Osteoblast (primary cell): ENCODE results near the gene CCDC13. TPM values are rescaled to one million over a fixed set of nuclear protein-coding genes. Genes with fewer than 3 reads are reported as not detected.

Experiments
- DNase-seq: peaks from one replicate; pipeline ENCODE4 v3.0.0; 2011; ENCODE audit warnings: low spot score, mixed read lengths; ENCODE audit not compliant: insufficient read length; ENCODE audit errors: missing footprints
- H2AFZ ChIP-seq: 2 replicates; pipeline ENCODE4 v1.6.0; 2011; ENCODE audit warnings: mild to moderate bottlenecking, low read length
- H3K27ac ChIP-seq: 2 replicates; pipeline ENCODE4 v1.5.1; 2011; ENCODE audit warnings: mild to moderate bottlenecking, low read depth, low read length, moderate library complexity
- H3K27me3 ChIP-seq: 2 replicates; pipeline ENCODE4 v1.6.0; 2012; ENCODE audit warnings: mild to moderate bottlenecking, control low read depth, inconsistent platforms, low read length, moderate library complexity; ENCODE audit not compliant: insufficient read depth
- H3K36me3 ChIP-seq: 2 replicates; pipeline ENCODE4 v1.5.1; 2011; ENCODE audit warnings: mild to moderate bottlenecking, low read length, control low read depth, moderate library complexity; ENCODE audit not compliant: insufficient read depth
- H3K4me1 ChIP-seq: 2 replicates; pipeline ENCODE4 v1.5.1; 2011; ENCODE audit warnings: mild to moderate bottlenecking, low read length, control low read depth, moderate library complexity; ENCODE audit not compliant: insufficient read depth
- H3K4me2 ChIP-seq: 2 replicates; pipeline ENCODE4 v1.6.0; 2011; ENCODE audit warnings: mild to moderate bottlenecking, low read length; ENCODE audit not compliant: insufficient read depth
- H3K4me3 ChIP-seq: fragments of 200-600 bp; sonication (generic); 3 replicates; pipeline ENCODE4 v1.5.1; 2012; ENCODE audit warnings: mild to moderate bottlenecking, low read length, inconsistent platforms; ENCODE audit not compliant: insufficient read depth
- H3K79me2 ChIP-seq: 2 replicates; pipeline ENCODE4 v1.6.0; 2012; ENCODE audit warnings: mild to moderate bottlenecking, low read length, control low read depth, inconsistent platforms; ENCODE audit not compliant: insufficient read depth
- H3K9me3 ChIP-seq: 2 replicates; pipeline ENCODE4 v1.5.1; 2011; ENCODE audit warnings: low read depth, low read length, control low read depth
- H4K20me1 ChIP-seq: 2 replicates; pipeline ENCODE4 v1.6.0; 2012; ENCODE audit warnings: mild to moderate bottlenecking, low read length, control low read depth; ENCODE audit not compliant: insufficient read depth
- CTCF ChIP-seq: IDR thresholded peaks from 2 replicates; pipeline ENCODE4 v1.5.1; 2011; ENCODE audit warnings: mild to moderate bottlenecking, low read depth, low read length, moderate library complexity; ENCODE audit errors: extremely low read depth
- total RNA-seq: library from RNA; depleted of rRNA; stranded (reverse); fragments of >200 nt; gene quantifications from 2 replicates; pipeline ENCODE4 v1.2.3, GENCODE V29; 2012

The CCDC13 gene
- total RNA-seq, 1 donor, result 0.72 TPM

- no peak for TF ChIP-seq CTCF
- H3K79me2 ChIP-seq, result peaks cover 55% of the 10 kb centered on the region
- no peak overlapping the region for H3K27ac ChIP-seq
- H4K20me1 ChIP-seq, result no peaks in the 10 kb centered on the region
- H3K9me3 ChIP-seq, result no peaks in the 10 kb centered on the region
- H3K36me3 ChIP-seq, result peaks cover 8% of the 10 kb centered on the region
- DNase-seq, result peak; percentile 67
- H3K4me3 ChIP-seq, result no peak overlapping the region
- H3K4me2 ChIP-seq, result no peak overlapping the region
- no peaks in the 10 kb centered on the region for H3K27me3 ChIP-seq
- H2AFZ ChIP-seq, result no peak overlapping the region
- H3K4me1 ChIP-seq, result no peaks in the 10 kb centered on the region
Measured at GRCh38 chr3:42795621-42796181, 22.6 kb upstream of the CCDC13 start.

- H3K79me2 ChIP-seq, result peaks cover 46% of the 10 kb centered on the region
- H3K36me3 ChIP-seq, result peaks cover 19% of the 10 kb centered on the region
- no peak overlapping the region for H3K4me3 ChIP-seq
- H3K27ac ChIP-seq, result no peak overlapping the region
- H4K20me1 ChIP-seq, result no peaks in the 10 kb centered on the region
- no peak for DNase-seq
- H3K4me2 ChIP-seq, result no peak overlapping the region
- H3K27me3 ChIP-seq, result no peaks in the 10 kb centered on the region
- no peak for TF ChIP-seq CTCF
- no peaks in the 10 kb centered on the region for H3K9me3 ChIP-seq
- no peak overlapping the region for H2AFZ ChIP-seq
- no peaks in the 10 kb centered on the region for H3K4me1 ChIP-seq
Measured at GRCh38 chr3:42790714-42791229, 17.7 kb upstream of the CCDC13 start.

- Histone ChIP-seq H3K36me3 (peaks cover 19% of the 10 kb centered on the region), H3K4me2 (no peak overlapping the region), H3K27me3 (no peaks in the 10 kb centered on the region), H2AFZ (no peak overlapping the region), H3K27ac (no peak overlapping the region), H3K4me1 (no peaks in the 10 kb centered on the region), H3K4me3 (no peak overlapping the region), H3K9me3 (no peaks in the 10 kb centered on the region), H3K79me2 (peaks cover 23% of the 10 kb centered on the region), H4K20me1 (no peaks in the 10 kb centered on the region)
- TF ChIP-seq CTCF, result no peak
- DNase-seq, result no peak
Measured at GRCh38 chr3:42786631-42787030, 13.6 kb upstream of the CCDC13 start.

GRCh38 chr3:42786212-42786611, 13.2 kb upstream of the CCDC13 start:
- H3K4me1 ChIP-seq, result no peaks in the 10 kb centered on the region
- TF ChIP-seq CTCF, result no peak
- H2AFZ ChIP-seq, result no peak overlapping the region
- H3K9me3 ChIP-seq, result no peaks in the 10 kb centered on the region
- no peak overlapping the region for H3K27ac ChIP-seq
- H3K79me2 ChIP-seq, result peaks cover 19% of the 10 kb centered on the region
- H4K20me1 ChIP-seq, result no peaks in the 10 kb centered on the region
- no peak for DNase-seq
- no peak overlapping the region for H3K4me2 ChIP-seq
- H3K4me3 ChIP-seq, result no peak overlapping the region
- H3K36me3 ChIP-seq, result peaks cover 19% of the 10 kb centered on the region
- no peaks in the 10 kb centered on the region for H3K27me3 ChIP-seq
